H9 (cell line): ENCODE data around the gene SP6. TPM values are rescaled to one million over a fixed set of nuclear protein-coding genes. Genes with fewer than 3 reads are reported as not detected.

Experiments
- DNase-seq: peaks from one replicate; pipeline ENCODE4 v3.0.0-alpha.2; 2017
- H2AFZ ChIP-seq: one replicate; pipeline ENCODE4 v1.6.1; 2013; ENCODE audit warnings: mild to moderate bottlenecking, low read length, control low read depth, moderate library complexity
- H2AK5ac ChIP-seq: 2 replicates; pipeline ENCODE4 v1.6.1; 2013; ENCODE audit warnings: low read length, control low read depth, mixed read lengths; ENCODE audit not compliant: insufficient read length
- H2BK120ac ChIP-seq: one replicate; pipeline ENCODE4 v1.6.1; 2013; ENCODE audit warnings: low read depth, mild to moderate bottlenecking, low read length, control low read depth, inconsistent platforms; ENCODE audit not compliant: poor library complexity, severe bottlenecking
- H2BK12ac ChIP-seq: 2 replicates; pipeline ENCODE4 v1.6.1; 2013; ENCODE audit warnings: low read length, control low read depth, mixed read lengths, low read depth; ENCODE audit not compliant: insufficient read length
- H2BK15ac ChIP-seq: 2 replicates; pipeline ENCODE4 v1.6.1; 2013; ENCODE audit warnings: low read depth, low read length, control low read depth
- H2BK20ac ChIP-seq: one replicate; pipeline ENCODE4 v1.6.1; 2013; ENCODE audit warnings: low read depth, mild to moderate bottlenecking, low read length, control low read depth, inconsistent platforms; ENCODE audit not compliant: poor library complexity, severe bottlenecking
- H2BK5ac ChIP-seq: 2 replicates; pipeline ENCODE4 v1.6.1; 2013; ENCODE audit warnings: low read length, control low read depth, mixed read lengths; ENCODE audit not compliant: insufficient read length
- H3K14ac ChIP-seq: 2 replicates; pipeline ENCODE4 v1.6.1; 2013; ENCODE audit warnings: low read length, control low read depth; ENCODE audit not compliant: insufficient read depth
- H3K18ac ChIP-seq: 2 replicates; pipeline ENCODE4 v1.6.1; 2013; ENCODE audit warnings: low read depth, mild to moderate bottlenecking, mixed read lengths, low read length, control low read depth; ENCODE audit not compliant: insufficient read length
- H3K23ac ChIP-seq: 2 replicates; pipeline ENCODE4 v1.6.1; 2013; ENCODE audit warnings: low read length, control low read depth, mixed read lengths, low read depth; ENCODE audit not compliant: insufficient read length
- H3K23me2 ChIP-seq: 2 replicates; pipeline ENCODE4 v1.6.1; 2013; ENCODE audit warnings: low read depth, mild to moderate bottlenecking, mixed read lengths, low read length, control low read depth; ENCODE audit not compliant: insufficient read length, poor library complexity, severe bottlenecking
- H3K27ac ChIP-seq: 2 replicates; pipeline ENCODE4 v1.5.1; 2013; ENCODE audit warnings: low read length, control low read depth, mixed read lengths, low read depth; ENCODE audit not compliant: insufficient read length
- H3K27me3 ChIP-seq: 2 replicates; pipeline ENCODE4 v1.6.1; 2013; ENCODE audit warnings: low read length, control low read depth, inconsistent platforms; ENCODE audit not compliant: insufficient read depth
- H3K4ac ChIP-seq: 2 replicates; pipeline ENCODE4 v1.6.1; 2013; ENCODE audit warnings: low read depth, mild to moderate bottlenecking, control low read depth, inconsistent platforms, low read length, moderate library complexity
- H3K4me1 ChIP-seq: 2 replicates; pipeline ENCODE4 v1.6.1; 2013; ENCODE audit warnings: low read length, control low read depth, inconsistent platforms; ENCODE audit not compliant: insufficient read depth
- H3K4me2 ChIP-seq: 2 replicates; pipeline ENCODE4 v1.6.1; 2013; ENCODE audit warnings: low read length, control low read depth, mixed read lengths; ENCODE audit not compliant: insufficient read length, insufficient read depth
- H3K56ac ChIP-seq: 2 replicates; pipeline ENCODE4 v1.6.1; 2013; ENCODE audit warnings: low read depth, mild to moderate bottlenecking, mixed read lengths, low read length, control low read depth; ENCODE audit not compliant: insufficient read length
- H3K79me1 ChIP-seq: 2 replicates; pipeline ENCODE4 v1.6.1; 2013; ENCODE audit warnings: low read depth, mild to moderate bottlenecking, moderate library complexity, low read length, control low read depth, inconsistent platforms; ENCODE audit not compliant: insufficient read depth, poor library complexity, severe bottlenecking
- H3K79me2 ChIP-seq: 2 replicates; pipeline ENCODE4 v1.6.1; 2013; ENCODE audit warnings: low read length, control low read depth, inconsistent platforms; ENCODE audit not compliant: insufficient read depth
- H3K9ac ChIP-seq: 2 replicates; pipeline ENCODE4 v1.6.1; 2013; ENCODE audit warnings: low read length, control low read depth, mixed read lengths; ENCODE audit not compliant: insufficient read length; ENCODE audit errors: extremely low read depth
- H3K9me3 ChIP-seq: one replicate; pipeline ENCODE4 v1.6.1; 2013; ENCODE audit warnings: low read depth, low read length, inconsistent platforms; ENCODE audit not compliant: control insufficient read depth
- H3T11ph ChIP-seq: one replicate; pipeline ENCODE4 v1.6.1; 2013; ENCODE audit warnings: mild to moderate bottlenecking, low read length, control low read depth, inconsistent platforms
- H4K20me1 ChIP-seq: one replicate; pipeline ENCODE4 v1.6.1; 2013; ENCODE audit not compliant: control insufficient read depth, insufficient read length, insufficient read depth
- H4K5ac ChIP-seq: 2 replicates; pipeline ENCODE4 v1.6.1; 2013; ENCODE audit warnings: low read depth, mild to moderate bottlenecking, mixed read lengths, low read length, control low read depth; ENCODE audit not compliant: insufficient read length
- H4K8ac ChIP-seq: replicated peaks from 2 replicates; pipeline ENCODE4 v1.6.1; 2013; ENCODE audit warnings: low read length, control low read depth, mixed read lengths, low read depth; ENCODE audit not compliant: insufficient read length
- H4K91ac ChIP-seq: 2 replicates; pipeline ENCODE4 v1.6.1; 2013; ENCODE audit warnings: low read depth, mild to moderate bottlenecking, moderate library complexity, mixed read lengths, low read length, control low read depth; ENCODE audit not compliant: insufficient read length
- H3K27ac Mint-ChIP-seq, 3 experiments: 2 replicates in 2 of 3; 3 replicates in 1 of 3; pipeline ENCODE4 v1.8.0; 2020 to 2021; ENCODE audit warnings: mixed read lengths in 3 of 3, mild to moderate bottlenecking in 1 of 3, moderate library complexity in 1 of 3
- H3K27me3 Mint-ChIP-seq: 2 replicates; pipeline ENCODE4 v1.8.0; 2021; ENCODE audit warnings: low read depth, mild to moderate bottlenecking, moderate library complexity, mixed read lengths
- H3K36me3 Mint-ChIP-seq, 3 experiments: 2 replicates in 2 of 3; 3 replicates in 1 of 3; pipeline ENCODE4 v1.8.0; 2020 to 2021; ENCODE audit warnings: low read depth in 3 of 3, mixed read lengths in 3 of 3; ENCODE audit not compliant: insufficient read depth in 1 of 3
- H3K4me1 Mint-ChIP-seq, 2 experiments: 2 replicates each; pipeline ENCODE4 v1.8.0; 2020; ENCODE audit warnings: mixed read lengths in 2 of 2
- H3K4me3 Mint-ChIP-seq, 2 experiments: 2 replicates in 1 of 2; 3 replicates in 1 of 2; pipeline ENCODE4 v1.8.0; 2020 to 2021; ENCODE audit warnings: mild to moderate bottlenecking in 2 of 2, mixed read lengths in 2 of 2, moderate library complexity in 1 of 2
- H3K9me3 Mint-ChIP-seq, 2 experiments: 2 replicates in 1 of 2; 3 replicates in 1 of 2; pipeline ENCODE4 v1.8.0; 2020; ENCODE audit warnings: mild to moderate bottlenecking in 2 of 2, mixed read lengths in 2 of 2, moderate library complexity in 1 of 2
- WGBS: extraction: QIAGEN DNeasy Blood & Tissue Kit; methylation state at CpG from one replicate; pipeline ENCODE4 v1.1.7; 2013; ENCODE audit warnings: missing lambda C conversion rate, low lambda C conversion rate, mixed read lengths; ENCODE audit not compliant: insufficient read length; ENCODE audit errors: extremely low coverage; 5-methylcytosine and 5-hydroxymethylcytosine counted together
- total RNA-seq: library from RNA; stranded (reverse); gene quantifications from 2 replicates; pipeline ENCODE4 v1.2.1, GENCODE V29; 2021
- TF ChIP-seq, protein P1 (sequence below): fragments of 200-600 bp; sonication (generic); conservative IDR thresholded peaks from 3 replicates; pipeline ENCODE4 v1.8.0; 2021; ENCODE audit warnings: antibody characterized with exemption, mild to moderate bottlenecking

The SP6 gene
- total RNA-seq, 1 experiment from 2014 or later, result 0.90 TPM

DNA sequence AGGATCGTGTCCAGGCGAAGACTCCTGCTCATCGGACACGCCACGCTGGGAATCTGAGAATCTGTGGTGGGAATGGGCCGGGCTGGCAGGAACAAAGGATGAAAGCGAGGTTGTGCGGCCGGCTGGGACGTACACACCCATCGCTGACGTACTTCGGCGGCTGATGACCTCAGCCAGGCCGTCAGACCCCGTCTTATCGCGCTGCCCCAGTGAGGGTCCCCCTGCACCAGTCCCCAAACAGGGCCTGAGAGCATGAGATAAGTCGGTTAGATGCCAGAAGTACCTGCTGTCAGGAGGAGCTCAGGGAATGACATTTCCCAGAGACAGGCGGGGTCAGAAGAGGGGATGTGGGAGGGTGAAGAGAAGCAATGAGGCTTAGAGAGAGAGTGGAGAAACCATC lies 16.0 kb upstream of the SP6 start:
- no peak overlapping the region for H2BK12ac ChIP-seq
- no peak overlapping the region for H4K8ac ChIP-seq
- H3K4me2 ChIP-seq, result no peak overlapping the region
- no peak overlapping the region for H2AFZ ChIP-seq
- H2BK5ac ChIP-seq, result no peak overlapping the region
- H3K9ac ChIP-seq, result no peak overlapping the region
- peaks cover under 1% of the 10 kb centered on the region for H3K23me2 ChIP-seq
- no peaks in the 10 kb centered on the region for H3K79me2 ChIP-seq
- H3K4me3 Mint-ChIP-seq, result no peak overlapping the region
- no peaks in the 10 kb centered on the region for H4K20me1 ChIP-seq
- peaks cover 80% of the 10 kb centered on the region for H3K27me3 Mint-ChIP-seq
- no peak overlapping the region for H2BK120ac ChIP-seq
- no peak overlapping the region for H2BK20ac ChIP-seq
- peaks cover 7% of the 10 kb centered on the region; the same call in 1 of the 2 replicates for H3K27me3 ChIP-seq
- peaks cover 21 to 22% of the 10 kb centered on the region in 2 experiments for H3K4me1 Mint-ChIP-seq
- H3K14ac ChIP-seq, result no peak overlapping the region
- no peak overlapping the region for H3K27ac Mint-ChIP-seq
- TF ChIP-seq, protein P1, sequence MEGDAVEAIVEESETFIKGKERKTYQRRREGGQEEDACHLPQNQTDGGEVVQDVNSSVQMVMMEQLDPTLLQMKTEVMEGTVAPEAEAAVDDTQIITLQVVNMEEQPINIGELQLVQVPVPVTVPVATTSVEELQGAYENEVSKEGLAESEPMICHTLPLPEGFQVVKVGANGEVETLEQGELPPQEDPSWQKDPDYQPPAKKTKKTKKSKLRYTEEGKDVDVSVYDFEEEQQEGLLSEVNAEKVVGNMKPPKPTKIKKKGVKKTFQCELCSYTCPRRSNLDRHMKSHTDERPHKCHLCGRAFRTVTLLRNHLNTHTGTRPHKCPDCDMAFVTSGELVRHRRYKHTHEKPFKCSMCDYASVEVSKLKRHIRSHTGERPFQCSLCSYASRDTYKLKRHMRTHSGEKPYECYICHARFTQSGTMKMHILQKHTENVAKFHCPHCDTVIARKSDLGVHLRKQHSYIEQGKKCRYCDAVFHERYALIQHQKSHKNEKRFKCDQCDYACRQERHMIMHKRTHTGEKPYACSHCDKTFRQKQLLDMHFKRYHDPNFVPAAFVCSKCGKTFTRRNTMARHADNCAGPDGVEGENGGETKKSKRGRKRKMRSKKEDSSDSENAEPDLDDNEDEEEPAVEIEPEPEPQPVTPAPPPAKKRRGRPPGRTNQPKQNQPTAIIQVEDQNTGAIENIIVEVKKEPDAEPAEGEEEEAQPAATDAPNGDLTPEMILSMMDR, result no peak
- no peak overlapping the region for H3K56ac ChIP-seq
- H3K4me1 ChIP-seq, result peaks cover 3% of the 10 kb centered on the region; the same call in 1 of the 2 replicates
- no peak overlapping the region for H2AK5ac ChIP-seq
- DNase-seq, result no peak
- no peak overlapping the region for H4K91ac ChIP-seq
- H3K27ac ChIP-seq, result no peak overlapping the region
- no peak overlapping the region for H4K5ac ChIP-seq
- no peak overlapping the region for H2BK15ac ChIP-seq
- no peak overlapping the region for H3K4ac ChIP-seq
- no peaks in the 10 kb centered on the region for H3K9me3 ChIP-seq
- H3K18ac ChIP-seq, result no peak overlapping the region
- no CpG with 5 or more reads among the region's 20 CpGs for WGBS
- H3T11ph ChIP-seq, result no peak overlapping the region
- no peaks in the 10 kb centered on the region for H3K79me1 ChIP-seq
- no peaks in the 10 kb centered on the region for H3K36me3 Mint-ChIP-seq
- H3K9me3 Mint-ChIP-seq, result no peaks in the 10 kb centered on the region; a peak in 1 of 5 replicates
- H3K23ac ChIP-seq, result no peak overlapping the region
